Measurements from ENCODE around the gene RBM10. TPM values are rescaled to one million over a fixed set of nuclear protein-coding genes. Genes with fewer than 3 reads are reported as not detected.
A peak's percentile ranks its signal among the peaks of the same experiment; 100 is the strongest.

RBM10 gene
- total and polyA plus RNA-seq, 2 of the 13 experiments (the other 11 are each of a cell fraction or from before 2014, with no cell fraction given) = 15.9 to 43.1 TPM

GRCh38 chrX:47138171-47138570 lies 6.8 kb upstream of the RBM10 start:
- DNase-seq (ENCODE audit: low spot score) = no peak
- no TSS peak for BruUV-seq (replicated peaks)
- no peak for ATAC-seq
- no peak for FAIRE-seq
- ChIA-PET POLR2A (no interaction called here), CTCF (ENCODE audit: low intra/inter-chr PET ratio, low total read pairs) (no interaction called here)
- no peak overlapping the region for H3K4me3 ChIP-seq (replicated peaks in 1 of 3; ENCODE audit: insufficient read depth in 1 of 3, low read depth in 2 of 3, low read length in 3 of 3)
- TF ChIP-seq ZNF768 (CRISPR knock-in tag; IDR thresholded peaks at IDR 0.05) (no peak), ZNF776 (CRISPR knock-in tag; IDR thresholded peaks at IDR 0.05) (no peak), STAG1 (CRISPR knock-in tag; IDR thresholded peaks at IDR 0.05) (no peak), ZNF709 (CRISPR knock-in tag; IDR thresholded peaks at IDR 0.05) (no peak)
- no peaks in the 10 kb centered on the region for H3K27me3 ChIP-seq (ENCODE audit: control insufficient read depth in 1 of 2, insufficient read depth in 2 of 2, low read length in 2 of 2)
- H3K4me1 ChIP-seq (ENCODE audit: insufficient read depth, low read length) = no peaks in the 10 kb centered on the region
- H3K4me2 ChIP-seq (ENCODE audit: low read depth, low read length) = no peak overlapping the region
- WGBS (ENCODE audit: low lambda C conversion rate) = 85% methylated on average over 6 of the region's 6 CpGs
- H2AFZ ChIP-seq (ENCODE audit: low read length) = no peak overlapping the region
- H3K9ac ChIP-seq (ENCODE audit: insufficient read depth, low read depth, low read length) = no peak overlapping the region
- peaks cover 0 to 1% of the 10 kb centered on the region in 2 experiments; a peak in 3 of 5 replicates for H3K36me3 ChIP-seq (replicated peaks in 1 of 2; ENCODE audit: control insufficient read depth in 1 of 2, insufficient read depth in 2 of 2, low read length in 2 of 2)
- in situ Hi-C loops (cut with HindIII; ENCODE audit: extremely low pct_ligation_motif_present, low pct_unique_long_range_greater_than_20kb) (no loop called here), intact Hi-C loops (cut with micrococcal nuclease; ENCODE audit: unreplicated experiment) (no loop called here)
- H3K27ac ChIP-seq (ENCODE audit: extremely low read length, insufficient read depth, low read length) = no peak overlapping the region
- H3K79me2 ChIP-seq (ENCODE audit: insufficient read depth, low read length) = peaks cover 2% of the 10 kb centered on the region
- no peaks in the 10 kb centered on the region for H4K20me1 ChIP-seq (ENCODE audit: insufficient read depth, low read length)
- H3K9me3 ChIP-seq (ENCODE audit: low read length) = no peaks in the 10 kb centered on the region

- WGBS (ENCODE audit: low lambda C conversion rate) = 7% methylated on average over 15 of the region's 46 CpGs
- Histone ChIP-seq H2AFZ (ENCODE audit: low read length) (no peak overlapping the region), H3K79me2 (ENCODE audit: insufficient read depth, low read length) (peaks cover 43% of the 10 kb centered on the region), H3K36me3 (replicated peaks in 1 of 2; ENCODE audit: control insufficient read depth in 1 of 2, insufficient read depth in 2 of 2, low read length in 2 of 2) (peaks cover 1 to 7% of the 10 kb centered on the region in 2 experiments; a peak in 3 of 5 replicates), H3K4me2 (ENCODE audit: low read depth, low read length) (peak overlapping the region; percentile 93), H4K20me1 (ENCODE audit: insufficient read depth, low read length) (peaks cover 18% of the 10 kb centered on the region; the same call in 1 of the 2 replicates), H3K9ac (ENCODE audit: insufficient read depth, low read depth, low read length) (peak overlapping the region; percentile 89), H3K4me1 (ENCODE audit: insufficient read depth, low read length) (peaks cover 20% of the 10 kb centered on the region), H3K4me3 (replicated peaks in 1 of 3; ENCODE audit: insufficient read depth in 1 of 3, low read depth in 2 of 3, low read length in 3 of 3) (peak overlapping the region; percentile 58 to 83 (median 76); a peak in 5 of 6 replicates), H3K27ac (ENCODE audit: extremely low read length, insufficient read depth, low read length) (peak overlapping the region; percentile 98), H3K9me3 (ENCODE audit: low read length) (no peaks in the 10 kb centered on the region), H3K27me3 (ENCODE audit: control insufficient read depth in 1 of 2, insufficient read depth in 2 of 2, low read length in 2 of 2) (no peaks in the 10 kb centered on the region)
- ChIA-PET CTCF (ENCODE audit: low intra/inter-chr PET ratio, low total read pairs) (no interaction called here), POLR2A (interaction anchor here (0.6 to 2.0 kb wide), 9 partner anchors 14 to 307 kb away, joined by 3 to 35 read pairs (median 4); partner anchors contain the start of genes RP2 and USP11)
- 0 out of 2 replicates have a peak, but pooled peaks have one; percentile 1 for TF ChIP-seq ZNF629 (CRISPR knock-in tag; conservative IDR thresholded peaks at IDR 0.05)
- TF ChIP-seq ZNF549 (CRISPR knock-in tag; IDR thresholded peaks at IDR 0.05) = no peak
- TF ChIP-seq ZNF740 (CRISPR knock-in tag; IDR thresholded peaks at IDR 0.05) = peak; percentile 82
- no peak for TF ChIP-seq CC2D1A (CRISPR knock-in tag; IDR thresholded peaks at IDR 0.05)
- no peak for TF ChIP-seq TEAD2 (CRISPR knock-in tag; IDR thresholded peaks at IDR 0.05)
- TF ChIP-seq ZHX2 (IDR thresholded peaks at IDR 0.05; ENCODE audit: low read depth) = no peak
- no peak for TF ChIP-seq ZHX2 (CRISPR knock-in tag; IDR thresholded peaks at IDR 0.05; ENCODE audit: borderline replicate concordance)
- no peak for TF ChIP-seq THAP11 (CRISPR knock-in tag; IDR thresholded peaks at IDR 0.05)
- no peak for TF ChIP-seq ZNF12 (CRISPR knock-in tag; IDR thresholded peaks at IDR 0.05)
- in situ Hi-C loops (cut with HindIII; ENCODE audit: extremely low pct_ligation_motif_present, low pct_unique_long_range_greater_than_20kb) (no loop called here), intact Hi-C loops (cut with micrococcal nuclease; ENCODE audit: unreplicated experiment) (loop anchor here (2.0 kb wide), 1 partner anchor 17 kb away; no protein-coding TSS in a partner anchor)
- FAIRE-seq = no peak
- ATAC-seq = no peak
- TSS peak; percentile 84 for BruUV-seq (replicated peaks)
- DNase-seq (ENCODE audit: low spot score) = no peak
Observed at GRCh38 chrX:47143894-47144625, 961 bp upstream of the RBM10 start.

Measured in HepG2 (cell line).